B cell (primary cell): ENCODE measurements around the gene BNC2.

ENCODE experiments used
- EZH2 ChIP-seq: IDR thresholded peaks from 2 replicates; pipeline ENCODE4 v1.6.1; 2012; ENCODE audit warnings: borderline replicate concordance, low read depth, mild to moderate bottlenecking, moderate library complexity, low read length; ENCODE audit not compliant: insufficient read depth, poor library complexity, severe bottlenecking
- TF ChIP-seq, protein P1 (sequence below): fragments of 200-600 bp; IDR thresholded peaks from one replicate; pipeline ENCODE4 v1.8.0; 2022; ENCODE audit warnings: antibody characterized with exemption, mild to moderate bottlenecking

DNA sequence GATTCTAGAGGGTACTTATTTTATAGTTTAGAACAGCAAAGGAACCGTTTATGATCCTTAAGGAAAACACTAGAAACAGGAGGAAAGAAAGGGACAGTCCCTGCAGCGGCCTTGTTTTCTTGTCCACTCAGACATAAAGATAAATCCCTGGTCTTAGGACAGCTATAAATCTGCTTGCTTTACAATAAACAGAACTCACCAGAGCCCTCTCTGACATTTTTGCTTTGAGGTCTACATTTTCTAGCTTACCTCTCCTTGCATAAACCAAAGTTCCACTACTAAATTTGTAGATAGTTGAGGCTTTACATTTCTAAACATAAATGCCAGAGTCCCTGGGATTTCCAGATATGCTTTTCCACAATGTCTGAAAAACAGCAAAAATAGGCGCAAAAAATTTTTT, 422.5 kb downstream of the BNC2 start:
- TF ChIP-seq, protein P1, sequence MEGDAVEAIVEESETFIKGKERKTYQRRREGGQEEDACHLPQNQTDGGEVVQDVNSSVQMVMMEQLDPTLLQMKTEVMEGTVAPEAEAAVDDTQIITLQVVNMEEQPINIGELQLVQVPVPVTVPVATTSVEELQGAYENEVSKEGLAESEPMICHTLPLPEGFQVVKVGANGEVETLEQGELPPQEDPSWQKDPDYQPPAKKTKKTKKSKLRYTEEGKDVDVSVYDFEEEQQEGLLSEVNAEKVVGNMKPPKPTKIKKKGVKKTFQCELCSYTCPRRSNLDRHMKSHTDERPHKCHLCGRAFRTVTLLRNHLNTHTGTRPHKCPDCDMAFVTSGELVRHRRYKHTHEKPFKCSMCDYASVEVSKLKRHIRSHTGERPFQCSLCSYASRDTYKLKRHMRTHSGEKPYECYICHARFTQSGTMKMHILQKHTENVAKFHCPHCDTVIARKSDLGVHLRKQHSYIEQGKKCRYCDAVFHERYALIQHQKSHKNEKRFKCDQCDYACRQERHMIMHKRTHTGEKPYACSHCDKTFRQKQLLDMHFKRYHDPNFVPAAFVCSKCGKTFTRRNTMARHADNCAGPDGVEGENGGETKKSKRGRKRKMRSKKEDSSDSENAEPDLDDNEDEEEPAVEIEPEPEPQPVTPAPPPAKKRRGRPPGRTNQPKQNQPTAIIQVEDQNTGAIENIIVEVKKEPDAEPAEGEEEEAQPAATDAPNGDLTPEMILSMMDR = no peak
- no peak for TF ChIP-seq EZH2
